Measurements from ENCODE around the gene KLHL35.

KLHL35 gene

DNA sequence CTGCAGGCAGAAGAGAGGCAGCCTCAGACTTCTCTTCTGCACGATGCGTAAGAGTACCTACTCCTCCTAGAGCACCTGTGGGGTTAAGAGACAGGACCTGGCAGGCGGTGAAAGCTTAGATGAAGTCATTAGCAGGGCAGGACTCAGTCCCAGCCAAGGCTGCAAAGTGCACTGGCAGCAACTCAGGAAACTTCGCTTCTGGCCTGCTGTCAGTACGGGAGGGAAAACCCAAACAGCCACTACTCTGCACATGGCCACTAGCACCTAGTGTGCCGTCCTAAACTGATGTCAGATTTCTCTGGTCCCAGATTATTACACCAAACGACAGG, 8.8 kb upstream of the KLHL35 start:
- DNase-seq, result no peak

DNA sequence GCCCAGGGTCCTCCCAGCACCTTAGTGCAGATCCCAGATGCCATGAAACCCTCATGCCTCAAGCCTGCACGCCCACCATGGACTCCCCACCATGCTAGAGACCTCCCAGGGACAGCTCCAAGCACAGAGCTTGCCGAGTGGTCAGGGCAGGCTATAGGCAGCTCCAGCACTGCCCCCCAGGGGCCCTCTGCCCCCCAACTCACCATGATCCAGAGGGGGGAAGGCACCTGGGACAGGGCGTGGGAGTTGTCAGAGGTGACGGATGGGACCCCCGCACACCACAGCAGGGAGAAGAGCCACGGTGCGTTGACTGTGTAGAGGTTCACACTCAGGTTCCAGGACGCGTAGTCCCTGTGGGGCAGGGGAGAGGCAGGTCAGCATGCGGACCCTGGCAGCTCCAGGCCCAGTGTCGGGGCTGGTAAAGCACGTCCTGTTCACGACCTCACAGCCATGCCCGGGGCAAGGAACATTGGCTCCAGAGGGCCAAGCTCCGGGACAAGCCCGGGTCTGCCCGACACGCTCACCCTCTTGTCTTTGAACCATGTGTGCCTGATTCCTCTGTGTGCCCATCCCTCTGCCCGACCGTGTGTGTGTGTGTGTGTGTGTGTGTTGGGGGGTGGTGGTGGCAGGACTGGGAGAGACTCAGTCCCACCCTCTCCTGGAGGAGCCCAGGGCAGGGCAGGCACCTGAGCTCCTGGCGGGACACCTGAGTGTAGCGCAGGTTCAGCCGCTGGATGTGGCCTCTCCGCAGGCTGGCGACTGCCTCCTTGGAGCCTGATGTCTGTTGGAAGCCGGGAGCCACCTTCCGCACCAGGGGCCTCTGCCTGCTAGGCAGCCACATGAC, 8.2 kb upstream of the KLHL35 start:
- DNase-seq, result no peak

DNA sequence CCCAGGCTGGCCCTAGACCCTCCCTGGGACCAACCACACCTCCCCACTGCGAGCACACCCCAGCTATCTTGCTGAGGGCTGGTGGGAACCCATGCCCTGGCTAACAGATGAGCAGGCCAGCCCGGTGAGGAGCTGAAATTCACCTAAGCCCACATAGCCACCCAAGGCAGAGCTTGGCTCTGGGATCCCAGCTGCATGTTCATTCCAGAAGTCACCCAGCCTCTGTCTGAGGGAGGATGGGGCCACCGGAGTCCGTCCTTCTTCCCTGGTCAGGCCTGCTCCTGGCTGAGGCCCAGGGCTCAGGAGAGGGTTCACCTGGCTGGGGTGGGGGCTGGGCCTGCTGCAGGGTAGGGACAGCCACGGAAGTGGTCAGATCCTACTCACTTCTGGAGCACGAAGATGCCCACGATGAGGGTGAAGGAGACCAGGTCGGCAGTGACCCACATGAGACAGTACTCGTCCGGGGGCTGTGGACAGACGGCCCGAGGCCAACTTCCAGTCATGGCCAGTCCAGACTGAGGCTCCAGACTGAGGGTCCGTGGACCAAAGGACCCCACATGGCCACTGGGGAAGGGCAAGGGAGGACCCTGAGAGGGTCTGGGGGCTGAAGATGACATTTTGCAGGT, 6.6 kb upstream of the KLHL35 start:
- DNase-seq, result no peak

DNA sequence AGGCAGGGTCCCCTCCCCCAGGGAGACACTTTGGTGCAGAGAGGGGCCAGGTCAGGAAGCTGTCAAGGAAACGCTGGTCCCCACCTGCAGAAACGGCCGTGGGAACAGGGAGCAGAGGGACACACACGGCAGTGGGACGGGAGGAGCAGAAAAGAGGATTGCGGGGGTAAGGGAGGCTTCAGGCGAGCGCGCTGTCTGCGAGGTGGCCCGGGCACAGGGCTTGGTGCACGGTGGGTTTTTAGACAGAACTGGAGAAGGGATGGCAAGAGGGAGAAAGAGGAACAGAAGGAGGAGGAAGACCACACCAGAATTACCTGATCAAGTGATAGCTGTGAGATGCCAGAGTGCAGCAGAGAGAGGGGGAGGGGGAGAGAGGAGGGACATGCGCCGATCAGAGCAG, 6.0 kb upstream of the KLHL35 start:
- DNase-seq, result no peak

DNA sequence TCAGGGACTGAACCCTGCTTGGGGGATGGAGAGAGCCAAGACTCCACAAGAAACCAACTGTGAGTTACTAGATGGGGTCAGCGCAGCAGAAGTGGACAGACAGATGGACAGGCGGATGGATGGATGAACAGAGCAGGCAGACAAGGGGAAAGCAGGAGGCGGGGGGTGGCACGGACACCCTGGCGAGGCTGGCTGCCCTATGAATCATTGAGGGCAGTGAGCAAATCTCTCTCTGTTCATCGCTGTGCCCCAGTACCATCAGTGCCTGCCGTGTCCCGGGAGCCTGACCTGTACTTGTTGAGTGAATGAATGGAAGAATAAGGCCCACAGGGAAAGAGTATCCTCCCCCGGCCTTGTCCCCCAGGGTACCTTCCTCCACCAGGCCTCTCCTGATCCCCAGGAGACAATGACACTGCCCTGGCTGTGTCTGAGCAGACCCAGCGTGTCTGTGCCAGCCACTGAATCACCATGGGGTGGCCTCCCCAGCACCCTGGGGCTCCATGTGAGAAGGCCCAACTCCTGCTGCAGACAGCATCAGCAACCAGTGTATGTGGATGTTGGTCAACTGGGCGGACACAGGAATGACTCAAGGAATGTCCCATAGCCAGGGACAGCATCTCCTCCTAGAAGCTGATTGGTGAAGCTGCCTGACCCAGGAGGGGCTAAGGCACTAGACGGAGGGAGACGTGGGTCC, 5.1 kb upstream of the KLHL35 start:
- no peak for DNase-seq

DNA sequence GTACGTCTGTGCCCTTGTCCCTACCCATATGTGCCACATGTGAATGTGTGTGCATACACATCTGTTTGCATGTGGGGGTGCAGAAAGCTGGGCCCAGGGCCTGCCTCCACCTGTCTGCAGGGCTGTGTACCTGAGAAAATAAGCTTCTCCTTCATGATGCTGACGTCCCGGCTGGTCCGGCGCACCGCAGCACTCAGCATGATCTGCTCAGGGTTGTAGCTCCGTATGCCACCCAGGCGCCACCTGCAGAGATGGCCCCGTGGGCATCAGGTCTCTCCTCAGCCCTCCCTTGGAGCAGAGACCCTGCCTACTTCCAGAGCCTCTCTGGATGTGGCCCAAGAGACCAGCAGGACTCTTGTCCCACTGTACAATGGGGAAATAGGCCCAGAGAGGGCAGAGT, 3.8 kb upstream of the KLHL35 start:
- DNase-seq, result no peak

DNA sequence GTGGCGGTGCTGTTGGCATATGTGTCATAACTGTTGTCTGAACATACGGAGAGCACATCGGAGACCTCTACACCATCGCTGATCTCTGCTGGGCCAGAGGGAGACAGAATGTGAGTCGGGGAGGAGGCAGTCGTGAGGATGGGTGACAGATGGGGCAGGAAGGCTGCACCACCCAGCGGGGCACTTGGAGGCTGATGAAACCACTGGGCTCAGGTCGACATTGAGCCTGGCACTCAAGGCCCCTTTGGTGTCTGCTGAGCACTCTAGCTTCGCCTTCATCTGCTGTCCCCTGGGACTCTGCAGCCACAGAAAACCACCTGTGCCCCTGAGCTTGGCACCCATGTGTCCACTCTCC, 2.5 kb upstream of the KLHL35 start:
- no peak for DNase-seq

DNA sequence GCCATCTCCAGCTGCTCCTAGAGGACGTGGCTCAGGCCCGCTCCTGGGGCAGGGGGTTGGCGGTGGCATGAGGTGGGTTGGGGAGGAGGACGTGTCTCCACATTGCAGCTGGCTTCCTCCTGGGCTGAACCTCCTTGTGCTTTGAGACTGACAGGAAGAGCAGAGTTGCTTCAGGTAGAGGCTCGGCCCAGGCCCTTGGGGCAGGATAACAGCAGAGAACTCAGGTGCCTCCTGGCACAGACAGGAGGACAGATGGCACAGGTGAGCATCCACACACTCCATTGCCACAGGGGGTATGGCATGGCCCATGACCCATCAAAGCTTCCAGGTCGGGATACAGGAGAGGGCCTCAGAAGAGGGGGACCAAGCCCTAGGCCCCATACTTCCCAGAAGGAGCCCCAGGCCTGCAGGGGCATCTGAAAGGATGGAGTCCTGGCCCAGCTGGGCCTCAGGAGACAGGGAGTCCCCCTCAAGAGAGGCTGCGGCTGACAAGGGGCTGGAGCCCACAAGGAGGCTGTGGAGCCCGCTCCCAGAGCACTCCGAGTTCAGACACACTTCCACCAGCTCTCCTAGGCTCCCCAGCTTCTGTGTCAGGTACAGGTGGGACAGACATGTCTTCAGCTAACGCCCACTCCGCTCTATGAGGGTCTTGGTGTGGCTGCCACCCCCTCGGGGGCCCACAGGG, 2.0 kb upstream of the KLHL35 start:
- no peak for DNase-seq

DNA sequence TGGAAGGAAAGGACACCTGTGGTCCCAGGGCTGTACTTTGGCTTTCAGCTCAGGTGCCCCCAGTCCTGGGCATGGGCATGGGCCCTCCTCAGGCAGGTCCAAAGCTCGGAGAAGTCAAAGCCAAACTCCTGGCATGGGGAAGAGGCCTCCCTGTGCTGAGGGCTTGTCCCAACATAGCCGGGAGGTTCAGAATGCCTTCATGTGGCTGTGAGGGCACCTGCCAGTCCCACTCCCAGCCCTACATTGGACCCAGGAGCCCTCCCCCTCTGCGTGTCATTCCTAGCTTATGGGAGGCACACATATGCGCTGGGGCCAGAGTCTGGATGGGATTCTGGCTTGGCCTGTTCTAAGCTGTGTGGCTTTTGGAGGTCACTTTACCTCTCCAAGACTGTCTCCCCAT, 1.0 kb upstream of the KLHL35 start:
- no peak for DNase-seq

DNA sequence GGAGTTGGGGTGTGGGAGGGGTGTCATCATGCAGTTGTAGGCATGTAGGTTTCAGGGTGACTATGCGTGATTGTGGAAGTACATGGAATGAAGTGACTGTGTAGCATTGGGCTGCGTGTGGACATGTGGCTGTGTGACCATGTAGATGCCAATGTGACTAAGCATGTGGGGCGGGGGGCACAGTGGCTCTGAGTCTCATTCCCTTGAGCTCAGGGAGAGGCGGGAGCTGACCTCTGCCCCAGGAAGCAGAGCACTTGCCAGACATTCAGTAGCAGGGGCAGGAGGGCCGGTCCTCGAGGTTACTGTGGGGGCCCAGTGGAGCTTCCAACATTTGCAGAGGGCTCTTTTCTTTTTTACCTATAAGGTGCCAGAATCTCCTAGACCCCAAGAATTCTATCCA, 440 bp upstream of the KLHL35 start:
- no peak for DNase-seq

DNA sequence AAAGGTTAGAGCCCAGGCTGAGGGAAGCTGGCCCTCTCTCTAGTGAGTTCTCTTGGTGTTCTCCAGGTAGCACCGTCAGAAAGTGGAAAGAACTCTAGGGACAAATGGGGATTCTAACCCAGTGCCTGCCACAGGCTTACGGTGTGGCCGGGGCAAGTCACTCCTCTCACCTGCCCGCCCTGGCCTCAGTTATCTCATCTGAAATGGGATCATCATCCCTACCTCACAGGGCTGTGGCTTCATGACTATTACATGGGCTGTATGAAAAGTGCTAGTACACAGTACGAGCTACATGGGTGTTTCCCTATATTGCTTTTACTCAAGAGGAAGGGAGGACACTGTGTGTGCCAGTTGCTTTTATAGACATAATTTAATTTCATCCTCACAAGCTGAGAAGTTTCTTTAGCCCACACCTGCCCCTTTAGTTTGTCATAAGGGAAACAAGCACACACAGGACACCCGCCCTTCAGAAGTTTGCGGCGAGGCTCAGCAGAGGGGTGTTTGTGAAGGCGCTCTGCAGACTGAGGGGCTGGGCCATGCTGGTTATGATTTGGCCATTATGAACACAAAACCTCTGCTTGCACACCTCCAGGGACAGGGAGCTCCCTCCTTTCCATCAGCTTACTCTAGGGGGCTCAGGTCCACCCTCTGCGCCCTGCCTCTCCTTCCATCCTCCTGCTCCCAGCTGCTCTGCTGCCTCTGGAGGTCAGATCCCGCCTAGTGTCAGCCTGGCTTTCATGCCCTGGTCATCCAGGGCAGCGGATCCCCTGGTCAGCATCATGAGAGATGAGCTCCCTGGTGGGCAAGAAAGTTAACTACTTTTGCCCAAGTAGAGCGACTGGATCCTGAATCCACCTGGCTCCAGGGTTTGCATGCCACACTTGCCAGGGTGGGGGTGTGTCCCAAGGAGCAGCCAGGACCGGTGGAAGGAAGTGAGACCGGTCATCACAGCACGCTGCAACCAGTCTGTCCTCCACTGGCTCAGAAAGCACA, 1.2 kb downstream of the KLHL35 start:
- no peak for DNase-seq

DNA sequence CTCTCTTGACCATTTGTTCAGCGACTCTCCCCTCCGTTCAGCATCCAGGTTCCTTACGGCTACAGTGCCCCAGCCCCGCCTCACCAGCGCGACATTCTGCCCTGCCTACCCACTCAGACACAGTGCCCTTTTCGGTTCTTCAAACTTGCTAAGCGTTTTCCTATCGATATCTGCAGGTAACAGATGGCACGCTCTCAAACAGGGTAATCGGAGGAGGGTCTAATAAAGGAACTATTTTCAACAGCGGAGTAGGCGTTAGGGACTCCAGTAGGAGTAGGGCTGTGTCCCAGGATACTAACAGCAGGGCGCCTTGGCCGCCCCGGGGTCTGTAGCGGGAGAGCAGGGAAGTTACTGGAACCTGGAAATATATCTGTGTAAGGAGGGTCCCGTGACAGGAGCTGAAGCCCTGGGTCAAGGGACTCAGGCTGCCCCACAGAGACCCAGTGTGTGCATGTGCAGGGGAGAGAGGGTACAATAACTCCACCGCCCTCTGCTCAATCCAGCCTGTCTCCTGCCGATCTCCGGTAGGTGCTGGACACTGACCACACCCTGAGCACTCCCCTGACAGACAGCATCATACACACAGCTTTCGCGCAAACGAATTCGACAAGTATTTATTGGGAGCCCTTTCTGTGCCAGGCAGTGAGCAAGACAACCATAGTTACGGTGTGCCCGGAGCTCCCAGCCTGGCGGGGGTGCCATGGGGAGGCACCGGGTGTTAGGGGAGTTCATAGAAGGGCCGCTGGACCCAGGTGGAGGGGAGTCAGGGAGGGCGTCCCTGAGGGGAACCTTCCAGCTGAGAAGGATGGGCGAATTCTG, 2.1 kb downstream of the KLHL35 start:
- no peak for DNase-seq

DNA sequence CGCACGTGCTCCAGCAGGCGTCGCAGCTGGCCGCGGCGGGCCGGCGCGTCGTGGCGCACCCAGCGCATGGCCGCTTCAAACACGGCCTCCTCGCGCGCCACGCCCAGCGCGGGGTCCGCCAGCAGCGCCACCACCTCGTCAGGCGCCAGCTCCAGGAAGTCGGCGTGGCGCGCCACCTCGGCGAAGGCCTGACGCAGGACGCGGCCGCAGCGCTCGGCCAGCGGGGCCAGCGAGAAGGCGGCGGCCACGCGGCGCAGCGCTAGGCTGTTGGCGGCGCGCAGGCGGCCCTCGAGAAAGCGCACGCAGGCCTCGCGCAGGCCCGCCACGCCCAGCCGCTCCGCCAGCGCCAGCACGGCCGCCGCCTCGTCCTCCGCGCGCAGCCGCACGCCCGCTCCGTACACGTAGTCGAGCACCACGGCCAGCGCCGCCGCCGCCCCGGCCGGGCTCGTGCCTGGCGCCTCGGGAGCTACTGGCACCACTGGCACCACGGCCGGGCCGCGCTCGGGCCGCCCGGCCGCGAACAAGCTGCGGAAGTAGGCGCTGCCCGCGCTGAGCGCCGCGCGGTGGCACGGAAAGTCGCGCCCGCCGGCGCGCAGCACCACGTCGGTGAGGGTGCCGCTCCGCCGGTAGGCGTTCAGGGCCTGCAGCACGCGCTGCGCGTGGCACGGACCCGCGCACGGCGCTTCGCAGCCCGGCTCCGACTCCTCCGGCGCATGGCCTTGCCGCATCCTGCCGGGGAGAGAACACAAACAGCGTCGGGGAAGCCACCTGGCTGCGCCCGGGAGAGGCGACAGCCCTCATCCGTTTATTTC, 2.9 kb downstream of the KLHL35 start:
- DNase-seq, result peak; percentile 29

DNA sequence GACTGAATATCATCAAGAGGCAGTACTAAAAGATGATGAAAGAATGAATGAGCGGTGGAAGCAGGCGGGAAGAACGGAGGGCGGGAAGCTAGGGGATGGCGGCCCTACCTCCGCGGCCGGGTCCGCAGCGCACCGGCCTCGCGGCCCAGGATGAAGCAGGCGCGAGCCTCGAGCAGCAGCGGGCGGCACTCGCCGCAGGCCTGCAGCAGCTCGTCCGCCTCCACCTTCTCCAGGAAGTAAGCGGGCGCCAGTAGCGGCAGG, 3.4 kb downstream of the KLHL35 start:
- DNase-seq, result no peak

DNA sequence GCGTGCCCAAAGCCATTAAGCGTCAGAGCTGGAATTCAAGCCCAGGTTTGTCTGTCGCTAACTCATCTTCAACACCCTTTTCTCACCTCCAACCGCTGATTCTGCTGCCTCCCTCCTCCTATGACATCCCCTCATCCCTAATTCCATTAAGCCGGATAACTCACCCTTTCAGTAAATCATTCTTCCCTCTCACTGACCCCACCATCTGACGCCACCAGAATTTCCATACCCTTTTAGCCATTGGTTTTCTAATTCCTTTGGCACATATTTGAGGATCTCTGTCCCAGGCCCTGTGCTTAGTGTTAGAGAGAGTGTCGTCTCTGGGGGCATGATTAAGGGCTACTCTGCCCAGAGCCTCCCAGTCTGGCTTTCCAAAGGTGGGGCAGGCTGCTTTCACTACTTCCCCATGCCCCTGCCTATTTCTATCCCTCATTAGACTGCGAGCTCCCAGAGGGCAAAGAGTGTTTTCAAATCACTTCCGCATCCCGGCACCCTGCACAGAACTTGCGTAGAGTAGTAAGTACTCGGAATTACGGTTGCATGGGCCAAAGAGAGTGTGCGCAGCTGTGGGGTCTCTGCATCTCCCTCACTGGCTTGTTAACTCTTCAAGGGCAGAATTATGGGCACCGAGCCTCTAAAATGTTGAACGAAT, 3.9 kb downstream of the KLHL35 start:
- no peak for DNase-seq

DNA sequence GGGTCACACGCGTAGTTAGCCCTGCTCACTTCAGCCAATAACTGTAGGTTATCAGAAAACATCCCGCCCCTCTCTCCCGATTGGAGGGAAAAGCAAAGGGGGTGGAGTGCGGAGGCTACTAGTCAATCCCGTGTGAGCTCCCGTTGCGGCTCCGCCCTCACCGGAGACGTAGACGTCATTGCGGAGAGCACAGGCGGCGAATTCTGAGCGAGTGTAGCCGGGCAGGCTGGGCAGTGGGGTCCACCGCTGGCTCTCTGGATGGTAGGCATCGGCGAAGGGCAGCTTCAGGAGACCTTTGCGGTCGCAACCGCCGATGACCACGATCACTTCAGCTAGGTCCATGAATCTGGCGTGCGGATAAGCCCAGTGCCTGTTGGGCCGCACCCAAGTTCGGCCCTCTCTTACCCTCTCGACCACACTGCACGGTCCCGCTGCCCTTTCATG, 4.7 kb downstream of the KLHL35 start:
- peak; percentile 35 for DNase-seq

DNA sequence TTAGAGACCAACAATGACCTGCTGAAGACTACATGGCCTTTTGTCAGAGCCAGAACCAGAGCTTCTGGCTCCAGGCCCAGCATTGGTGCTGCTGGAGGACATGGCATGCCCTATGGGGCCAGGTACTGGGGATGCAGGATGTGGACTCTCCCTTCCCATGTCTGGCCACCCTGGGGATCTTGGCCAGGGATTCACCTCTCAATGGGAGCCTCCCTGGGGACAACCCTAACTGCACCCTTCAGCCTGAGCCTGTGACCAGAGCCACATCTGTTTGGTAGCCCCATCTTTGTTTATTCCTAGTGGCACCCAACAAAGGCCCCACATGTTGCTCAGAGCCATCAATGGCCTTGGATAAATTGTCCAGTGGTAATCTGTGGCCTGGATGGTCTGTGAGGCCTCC, 5.8 kb downstream of the KLHL35 start:
- DNase-seq, result no peak

DNA sequence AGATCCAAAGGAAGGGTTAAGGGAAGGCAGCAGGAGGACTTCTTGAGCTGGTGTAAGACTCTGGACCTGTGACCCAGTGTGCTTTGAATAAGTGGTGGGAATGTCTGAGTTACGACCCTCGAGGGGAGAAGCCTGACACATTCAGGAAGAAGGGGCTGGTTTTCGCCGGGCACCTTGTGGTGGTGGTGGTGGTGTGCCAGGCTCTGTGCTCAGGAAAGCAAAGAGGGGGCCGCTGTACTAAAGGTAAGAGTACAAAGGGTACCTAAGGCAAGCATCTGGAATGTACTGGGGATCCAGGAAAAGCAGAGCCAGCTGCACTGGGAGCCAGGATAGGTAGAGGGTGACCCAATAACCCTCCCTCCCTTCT, 6.3 kb downstream of the KLHL35 start:
- no peak for DNase-seq

DNA sequence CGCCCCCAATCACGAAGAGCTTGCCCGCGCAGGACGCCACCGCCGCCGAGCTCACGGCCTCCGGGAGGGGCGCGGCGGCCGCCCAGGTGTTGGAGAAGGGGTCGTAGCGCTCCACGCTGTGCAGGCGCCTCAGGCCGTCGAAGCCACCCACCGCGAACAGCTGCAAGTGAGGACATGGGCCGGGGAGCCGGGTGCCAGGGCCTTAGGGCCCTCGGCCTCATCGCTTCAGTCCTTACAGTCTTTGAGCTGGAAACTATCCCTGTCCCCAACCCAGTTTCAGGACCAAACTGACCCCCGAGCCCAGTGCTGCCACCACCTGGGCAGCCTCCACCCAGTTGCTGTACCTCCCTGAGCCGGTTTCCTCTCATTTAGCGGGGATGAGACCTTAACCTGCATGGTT, 7.6 kb downstream of the KLHL35 start:
- no peak for DNase-seq

DNA sequence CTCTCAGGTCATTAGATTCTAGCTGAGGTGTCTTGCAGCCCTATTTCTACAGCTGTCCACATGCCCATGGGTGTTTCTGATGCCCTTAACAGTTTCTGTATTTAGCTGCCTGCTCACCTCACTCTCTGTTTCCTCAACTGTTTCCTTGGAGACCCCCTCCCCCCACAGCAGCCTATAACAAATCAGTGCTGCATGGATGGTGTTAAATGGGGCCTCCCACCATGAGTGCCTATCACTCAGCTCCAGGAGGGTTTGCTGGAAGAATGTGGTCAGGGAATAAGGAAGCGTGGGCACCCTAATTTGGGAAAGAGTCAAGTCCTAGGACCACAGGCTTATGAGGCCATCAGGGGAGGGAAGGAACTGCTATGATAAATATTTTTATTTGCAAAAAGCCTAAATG, 8.6 kb downstream of the KLHL35 start:
- no peak for DNase-seq

Data from effector CD4-positive, alpha-beta T cell (primary cell).